Endothelial cell of umbilical vein (primary cell): ENCODE measurements around the gene ROBO2. TPM values are rescaled to one million over a fixed set of nuclear protein-coding genes. Genes with fewer than 3 reads are reported as not detected.

Source experiments
- BruUV-seq: library from RNA; stranded (reverse); fragments of 400-500 nt; replicated peaks from 2 replicates; lab custom pipeline; 2021; lab: Mats Ljungman, UMichigan
- CTCF ChIA-PET: fragments of 300-600, 350-600 bp; sonication (Branson Sonifier 250); formaldehyde crosslinking; loops from one replicate; lab custom pipeline; 2021; ENCODE audit warnings: antibody characterized with exemption, inconsistent platforms; lab: Charles Lee
- POLR2A ChIA-PET: fragments of 300-600, 350-600 bp; sonication (Branson Sonifier 250); formaldehyde crosslinking; loops from one replicate; lab custom pipeline; 2021; ENCODE audit warnings: antibody characterized with exemption, inconsistent platforms; lab: Charles Lee
- DNase-seq: peaks from one replicate; pipeline ENCODE4 v3.0.0-alpha.2; 2011; ENCODE audit warnings: low read depth, low spot score
- FAIRE-seq: peaks from 2 replicates; lab custom pipeline; 2011; peaks lifted over from hg19 to GRCh38; lab: Jason Lieb, UNC
- H2AFZ ChIP-seq: 2 replicates; pipeline ENCODE4 v1.6.0; 2012; ENCODE audit warnings: low read depth, low read length, control low read depth, inconsistent platforms
- H3K27ac ChIP-seq: 2 replicates; pipeline ENCODE4 v1.5.1; 2011; ENCODE audit warnings: low read depth, mild to moderate bottlenecking, control low read depth, low read length, moderate library complexity; ENCODE audit not compliant: insufficient read depth
- H3K27me3 ChIP-seq, 2 experiments: 2 replicates each; pipeline versions ENCODE4 v1.6.0 to v1.6.1; 2011; ENCODE audit warnings: low read length in 2 of 2, mixed read lengths in 1 of 2; ENCODE audit not compliant: control insufficient read depth in 2 of 2, insufficient read depth in 2 of 2
- H3K36me3 ChIP-seq, 2 experiments: 2 replicates in 1 of 2; 3 replicates in 1 of 2; pipeline ENCODE4 v1.5.1; 2011; ENCODE audit warnings: low read length in 2 of 2, mild to moderate bottlenecking in 1 of 2, moderate library complexity in 1 of 2; ENCODE audit not compliant: control insufficient read depth in 2 of 2, insufficient read depth in 2 of 2; ENCODE audit errors: extremely low read depth in 1 of 2
- H3K4me1 ChIP-seq: 3 replicates; pipeline ENCODE4 v1.5.1; 2011; ENCODE audit warnings: mild to moderate bottlenecking, low read length; ENCODE audit not compliant: control insufficient read depth, insufficient read depth; ENCODE audit errors: extremely low read depth
- H3K4me2 ChIP-seq: 2 replicates; pipeline ENCODE4 v1.6.1; 2011; ENCODE audit warnings: low read length, control low read depth, mixed read lengths; ENCODE audit not compliant: insufficient read depth
- H3K4me3 ChIP-seq, 3 experiments: fragments of 200-600 bp in 1 of 3; sonication (generic), shearing (Covaris generic) in 1 of 3; replicated peaks in 1 of 3; 2 replicates each; pipeline ENCODE4 v1.5.1; 2011 to 2016; ENCODE audit warnings: control low read depth in 3 of 3, low read length in 3 of 3, mild to moderate bottlenecking in 2 of 3, inconsistent platforms in 1 of 3, low read depth in 1 of 3, moderate library complexity in 1 of 3; ENCODE audit not compliant: insufficient read depth in 1 of 3
- H3K79me2 ChIP-seq: 2 replicates; pipeline ENCODE4 v1.6.0; 2012; ENCODE audit warnings: low read length, inconsistent platforms; ENCODE audit not compliant: control insufficient read depth, insufficient read depth
- H3K9ac ChIP-seq: replicated peaks from 2 replicates; pipeline ENCODE3; 2011; ENCODE audit warnings: low read length, control low read depth; ENCODE audit not compliant: insufficient read depth; ENCODE audit errors: extremely low read depth
- H3K9me1 ChIP-seq: replicated peaks from 3 replicates; pipeline ENCODE4 v1.6.0; 2011; ENCODE audit warnings: mild to moderate bottlenecking, low read length; ENCODE audit not compliant: control insufficient read depth, insufficient read depth; ENCODE audit errors: extremely low read depth
- H3K9me3 ChIP-seq: replicated peaks from 2 replicates; pipeline ENCODE4 v1.5.1; 2012; ENCODE audit warnings: low read length, inconsistent platforms; ENCODE audit not compliant: control insufficient read depth, insufficient read depth
- H4K20me1 ChIP-seq: replicated peaks from 2 replicates; pipeline ENCODE3; 2011; ENCODE audit warnings: mild to moderate bottlenecking, low read length; ENCODE audit not compliant: control insufficient read depth, insufficient read depth; ENCODE audit errors: extremely low read depth
- CTCF ChIP-seq, 2 donors: IDR thresholded peaks; 1 replicate in 1 of 2; 2 replicates in 1 of 2; pipeline ENCODE4 v1.5.1; 2011; ENCODE audit warnings: low read length in 2 of 2, mild to moderate bottlenecking in 2 of 2, moderate library complexity in 2 of 2, control low read depth in 1 of 2, inconsistent platforms in 1 of 2, low read depth in 1 of 2; ENCODE audit not compliant: insufficient read depth in 1 of 2; ENCODE audit errors: extremely low read depth in 1 of 2
- EZH2 ChIP-seq: IDR thresholded peaks from 2 replicates; pipeline ENCODE4 v1.6.1; 2012; ENCODE audit warnings: borderline replicate concordance, low read depth, mild to moderate bottlenecking, moderate library complexity, low read length, inconsistent platforms; ENCODE audit not compliant: severe bottlenecking
- FOS ChIP-seq: IDR thresholded peaks from 2 replicates; pipeline ENCODE4 v1.6.1; 2011; ENCODE audit warnings: mild to moderate bottlenecking, low read length, moderate library complexity, borderline replicate concordance; ENCODE audit not compliant: insufficient read depth
- GATA2 ChIP-seq: IDR thresholded peaks from 2 replicates; pipeline ENCODE4 v1.7.0; 2011; ENCODE audit warnings: low read depth, mild to moderate bottlenecking, moderate library complexity, mixed read lengths, low read length; ENCODE audit not compliant: insufficient read length, insufficient read depth
- JUN ChIP-seq: IDR thresholded peaks from 2 replicates; pipeline ENCODE4 v1.6.1; 2011; ENCODE audit warnings: borderline replicate concordance, low read depth; ENCODE audit not compliant: insufficient read length, insufficient read depth
- MYC ChIP-seq: IDR thresholded peaks from one replicate; pipeline ENCODE4 v1.6.1; 2011; ENCODE audit warnings: mild to moderate bottlenecking, low read depth, low read length
- POLR2A ChIP-seq: IDR thresholded peaks from 2 replicates; pipeline ENCODE4 v1.6.1; 2012; ENCODE audit warnings: low read depth, mild to moderate bottlenecking, control low read depth, low read length
- POLR2AphosphoS5 ChIP-seq: IDR thresholded peaks from 2 replicates; pipeline ENCODE4 v1.6.1; 2012; ENCODE audit warnings: low read depth, mild to moderate bottlenecking, control low read depth, low read length, moderate library complexity; ENCODE audit not compliant: insufficient read depth
- dilution Hi-C: fragments of 300-500 bp; cut with MboI; formaldehyde crosslinking; loops from one replicate; pipeline ENCODE4 v1.15.0; 2019; ENCODE audit warnings: low sequenced_read_pairs; ENCODE audit not compliant: extremely low pct_ligation_motif_present
- intact Hi-C: fragments of 100-400 bp; cut with micrococcal nuclease; formaldehyde crosslinking; loops from one replicate; pipeline ENCODE4 v1.10.0; 2022
- polyA plus RNA-seq, 4 experiments: library from polyadenylated mRNA; depleted of rRNA in 3 of 4; stranded (reverse) in 3 of 4; unstranded in 1 of 4; fragments of >200 nt; gene quantifications; 2 replicates each; pipeline versions ENCODE4 v1.2.1 to v1.2.3, GENCODE V29; 2011 to 2012; ENCODE audit warnings: missing spikeins in 1 of 4
- total RNA-seq: library from RNA; stranded (reverse); gene quantifications from 2 replicates; pipeline ENCODE4 v1.2.3, GENCODE V29; 2021

ROBO2 gene
- total and polyA plus RNA-seq, 2 donors (not counting 3 experiments of a cell fraction or from before 2014, with no cell fraction given), result not detected

GRCh38 chr3:77456906-77457305 is 417.0 kb downstream of the ROBO2 start:
- Histone ChIP-seq H3K27me3 (no peaks in the 10 kb centered on the region), H3K36me3 (no peaks in the 10 kb centered on the region), H3K27ac (no peak overlapping the region), H3K4me2 (no peak overlapping the region), H3K9ac (no peak overlapping the region), H3K9me3 (no peaks in the 10 kb centered on the region), H3K4me1 (no peaks in the 10 kb centered on the region), H3K9me1 (no peaks in the 10 kb centered on the region), H3K79me2 (no peaks in the 10 kb centered on the region), H2AFZ (no peak overlapping the region), H3K4me3 (no peak overlapping the region), H4K20me1 (no peaks in the 10 kb centered on the region)
- no TSS peak for BruUV-seq
- intact Hi-C loops, result no loop called here
- no peak for DNase-seq
- no peak for FAIRE-seq
- ChIA-PET CTCF (no interaction called here), POLR2A (no interaction called here)
- TF ChIP-seq POLR2AphosphoS5 (no peak), EZH2 (no peak), FOS (no peak), POLR2A (no peak), GATA2 (no peak), CTCF (IDR thresholded peaks at IDR 0.05; ENCODE audit: extremely low read depth in 1 of 2, insufficient read depth in 1 of 2, low read depth in 1 of 2, low read length in 2 of 2) (no peak), MYC (no peak), JUN (no peak)
- dilution Hi-C loops, result no loop called here
